GM23338 (cell line): Measurements from ENCODE around the gene PCSK7.

ENCODE experiments used
- CREB1 ChIP-seq: fragments of 250-450 bp; sonication (Bioruptor Pico); IDR thresholded peaks from 2 replicates; pipeline ENCODE4 v1.5.0; 2020; ENCODE audit warnings: low read depth, mild to moderate bottlenecking, moderate library complexity
- CTCF ChIP-seq, 2 experiments: fragments of 200-600 bp in 1 of 2; sonication (generic) in 1 of 2; conservative IDR thresholded peaks; 2 replicates each; pipeline versions ENCODE4 v1.5.1 to v1.6.1; 2016 to 2017; ENCODE audit warnings: antibody characterized with exemption in 2 of 2, low read depth in 2 of 2, mild to moderate bottlenecking in 2 of 2, moderate library complexity in 1 of 2
- ETS1 ChIP-seq: IDR thresholded peaks from 2 replicates; pipeline ENCODE4 v1.6.1; 2016; ENCODE audit warnings: antibody characterized with exemption
- EZH2 ChIP-seq: fragments of 200-600 bp; sonication (generic); IDR thresholded peaks from one replicate; pipeline ENCODE4 v1.8.0; 2017; ENCODE audit warnings: antibody characterized with exemption, mild to moderate bottlenecking, low read depth; ENCODE audit not compliant: unreplicated experiment
- EZH2phosphoT487 ChIP-seq: fragments of 200-600 bp; sonication (generic); IDR thresholded peaks from one replicate; pipeline ENCODE4 v1.8.1; 2018; ENCODE audit warnings: antibody characterized with exemption; ENCODE audit not compliant: unreplicated experiment
- JUNB ChIP-seq: IDR thresholded peaks from one replicate; pipeline ENCODE4 v1.6.1; 2016; ENCODE audit warnings: antibody characterized with exemption; ENCODE audit not compliant: unreplicated experiment
- NANOG ChIP-seq: IDR thresholded peaks from 2 replicates; pipeline ENCODE4 v1.6.1; 2016; ENCODE audit warnings: antibody characterized with exemption, borderline replicate concordance
- POLR2AphosphoS5 ChIP-seq: IDR thresholded peaks from 2 replicates; pipeline ENCODE4 v1.6.1; 2016; ENCODE audit warnings: antibody characterized with exemption, low read depth
- REST ChIP-seq: IDR thresholded peaks from one replicate; pipeline ENCODE4 v1.6.1; 2018; ENCODE audit warnings: antibody characterized with exemption; ENCODE audit not compliant: unreplicated experiment
- STAT1 ChIP-seq: IDR thresholded peaks from one replicate; pipeline ENCODE4 v1.6.1; 2016; ENCODE audit warnings: antibody characterized with exemption; ENCODE audit not compliant: unreplicated experiment
- ZNF114 ChIP-seq: fragments of 250-450 bp; sonication (Bioruptor Pico); IDR thresholded peaks from 2 replicates; pipeline ENCODE4 v1.5.0; 2020; ENCODE audit warnings: mild to moderate bottlenecking, moderate library complexity
- ZNF331 ChIP-seq: fragments of 250-450 bp; sonication (Bioruptor Pico); IDR thresholded peaks from 2 replicates; pipeline ENCODE4 v1.5.0; 2020; ENCODE audit warnings: low read depth, mild to moderate bottlenecking, moderate library complexity
- ZNF462 ChIP-seq: fragments of 250-450 bp; sonication (Bioruptor Pico); IDR thresholded peaks from 2 replicates; pipeline ENCODE4 v1.5.0; 2020; ENCODE audit warnings: mild to moderate bottlenecking, moderate library complexity

GRCh38 chr11:117182551-117182935, 49.3 kb downstream of the PCSK7 start:
- TF ChIP-seq CTCF (conservative IDR thresholded peaks at IDR 0.05; ENCODE audit: low read depth in 2 of 2), result no peak
- TF ChIP-seq STAT1, result no peak
- no peak for TF ChIP-seq POLR2AphosphoS5
- no peak for TF ChIP-seq EZH2
- TF ChIP-seq REST, result no peak
- no peak for TF ChIP-seq CREB1 (CRISPR knock-in tag)
- no peak for TF ChIP-seq JUNB
- no peak for TF ChIP-seq EZH2phosphoT487
- no peak for TF ChIP-seq ZNF114
- TF ChIP-seq ETS1, result no peak
- TF ChIP-seq NANOG, result no peak
- no peak for TF ChIP-seq ZNF331 (CRISPR knock-in tag)
- TF ChIP-seq ZNF462 (CRISPR knock-in tag), result no peak
